Measurements from ENCODE around the gene FOXK1.

The FOXK1 gene

GRCh38 chr7:4815609-4816418 lies 133.7 kb downstream of the FOXK1 start:
- in situ Hi-C loops (cut with MboI; ENCODE audit: low sequenced_read_pairs), result no loop called here

DNA sequence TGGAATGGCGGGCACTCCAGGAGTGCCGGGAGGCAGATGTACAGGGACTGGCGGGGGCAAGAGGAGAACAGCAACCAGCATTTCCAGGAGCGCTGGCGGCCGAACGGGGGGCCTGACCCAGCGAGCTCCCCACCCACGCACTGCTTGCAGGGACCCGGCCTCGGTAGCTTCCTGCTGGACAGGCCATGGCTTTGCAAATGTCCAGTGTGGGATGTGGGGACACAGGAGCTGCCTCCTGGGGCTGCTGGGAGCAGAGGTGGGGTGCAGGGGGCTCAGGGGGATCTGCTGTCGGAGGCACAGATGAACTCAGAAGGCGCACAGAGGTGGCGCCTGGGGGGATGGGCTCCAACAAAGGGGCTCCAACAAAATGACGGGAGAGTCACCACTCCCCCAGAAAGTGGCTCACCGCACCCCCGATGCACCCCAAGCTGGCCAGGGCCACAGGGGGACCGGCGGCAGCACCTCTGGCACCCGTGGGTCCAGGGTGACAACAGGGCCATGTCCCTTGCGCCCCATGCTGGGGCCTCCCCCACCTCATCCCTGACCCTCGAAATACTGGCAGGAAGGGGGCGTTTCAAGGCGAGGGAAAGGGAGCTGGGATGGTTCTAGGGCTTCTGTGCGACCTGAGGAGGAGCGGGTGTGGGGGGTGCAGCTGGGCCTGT lies 134.5 kb downstream of the FOXK1 start:
- in situ Hi-C loops (cut with MboI; ENCODE audit: low sequenced_read_pairs), result no loop called here

DNA sequence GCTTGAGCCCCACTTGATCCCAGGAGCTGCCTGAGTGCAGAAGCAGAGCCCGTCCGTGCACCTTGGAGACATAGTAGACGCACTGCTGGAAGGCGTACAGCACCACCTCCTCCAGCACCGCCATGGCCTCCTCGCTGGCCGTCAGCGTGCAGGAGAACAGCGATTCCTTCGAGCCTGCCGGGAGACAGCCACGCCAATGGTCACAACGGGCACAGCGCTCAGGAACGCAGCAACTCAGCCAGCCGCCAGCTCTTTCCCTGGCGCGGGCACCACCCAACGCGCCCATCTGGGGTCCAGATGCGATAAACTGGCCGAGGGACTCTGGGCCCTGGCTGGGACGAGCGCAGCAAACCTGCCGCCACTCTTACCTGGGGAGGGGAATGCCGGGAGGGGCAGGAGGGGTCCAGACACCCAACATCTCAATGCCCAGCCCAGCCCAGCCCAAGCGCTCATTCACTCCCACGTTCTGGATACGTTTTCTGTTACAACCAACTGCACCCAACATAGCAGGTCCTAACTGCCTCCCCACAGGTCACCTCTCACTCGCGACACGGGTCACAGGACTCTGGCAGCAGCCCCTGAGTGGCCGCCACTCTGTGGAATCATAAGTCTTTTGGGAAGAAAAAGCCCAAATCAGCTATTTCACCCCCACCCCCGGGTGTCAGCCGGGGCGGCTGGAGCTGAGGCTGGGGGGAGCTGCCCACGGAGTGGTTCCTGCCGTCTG lies 135.2 kb downstream of the FOXK1 start:
- in situ Hi-C loops (cut with MboI; ENCODE audit: low sequenced_read_pairs), result no loop called here

GRCh38 chr7:4818000-4818794 lies 136.1 kb downstream of the FOXK1 start:
- in situ Hi-C loops (cut with MboI; ENCODE audit: low sequenced_read_pairs), result no loop called here

GRCh38 chr7:4819560-4820404 lies 137.7 kb downstream of the FOXK1 start:
- in situ Hi-C loops (cut with MboI; ENCODE audit: low sequenced_read_pairs), result no loop called here

- in situ Hi-C loops (cut with MboI; ENCODE audit: low sequenced_read_pairs), result no loop called here
Observed at GRCh38 chr7:4820405-4820966, 138.4 kb downstream of the FOXK1 start.
